Thyroid gland (tissue), 4 donors: ENCODE measurements around the gene MED8.

Experiments
- CTCF ChIP-seq, 6 experiments: fragments of 200-600 bp in 3 of 6; fragments of 450-650 bp in 3 of 6; sonication (generic) in 3 of 6; IDR thresholded peaks; one replicate each; pipeline ENCODE4 v1.5.1; 2016 to 2019; ENCODE audit warnings: antibody characterized with exemption in 6 of 6, mild to moderate bottlenecking in 2 of 6, inconsistent platforms in 1 of 6, moderate library complexity in 1 of 6
- POLR2A ChIP-seq, 2 donors: fragments of 450-650 bp; IDR thresholded peaks; one replicate each; pipeline ENCODE4 v1.6.1; 2017; ENCODE audit warnings: antibody characterized with exemption in 2 of 2, mild to moderate bottlenecking in 2 of 2, moderate library complexity in 1 of 2

- TF ChIP-seq CTCF (IDR thresholded peaks at IDR 0.05) (no peak), POLR2A (IDR thresholded peaks at IDR 0.05) (no peak)
These were observed 51.6 kb downstream of the MED8 start for GRCh38 chr1:43338001-43338400.
